ENCODE results near the gene BMF. TPM values are rescaled to one million over a fixed set of nuclear protein-coding genes. Genes with fewer than 3 reads are reported as not detected.
"Not testable (repeated sequence)": the region's sequence is repeated elsewhere in the genome, so short reads cannot be mapped to it uniquely, and the experiment has no call there.

BMF gene
- total RNA-seq, 3 donors from 2014 or later, result 8.2 to 24.4 (median 9.3) TPM

DNA sequence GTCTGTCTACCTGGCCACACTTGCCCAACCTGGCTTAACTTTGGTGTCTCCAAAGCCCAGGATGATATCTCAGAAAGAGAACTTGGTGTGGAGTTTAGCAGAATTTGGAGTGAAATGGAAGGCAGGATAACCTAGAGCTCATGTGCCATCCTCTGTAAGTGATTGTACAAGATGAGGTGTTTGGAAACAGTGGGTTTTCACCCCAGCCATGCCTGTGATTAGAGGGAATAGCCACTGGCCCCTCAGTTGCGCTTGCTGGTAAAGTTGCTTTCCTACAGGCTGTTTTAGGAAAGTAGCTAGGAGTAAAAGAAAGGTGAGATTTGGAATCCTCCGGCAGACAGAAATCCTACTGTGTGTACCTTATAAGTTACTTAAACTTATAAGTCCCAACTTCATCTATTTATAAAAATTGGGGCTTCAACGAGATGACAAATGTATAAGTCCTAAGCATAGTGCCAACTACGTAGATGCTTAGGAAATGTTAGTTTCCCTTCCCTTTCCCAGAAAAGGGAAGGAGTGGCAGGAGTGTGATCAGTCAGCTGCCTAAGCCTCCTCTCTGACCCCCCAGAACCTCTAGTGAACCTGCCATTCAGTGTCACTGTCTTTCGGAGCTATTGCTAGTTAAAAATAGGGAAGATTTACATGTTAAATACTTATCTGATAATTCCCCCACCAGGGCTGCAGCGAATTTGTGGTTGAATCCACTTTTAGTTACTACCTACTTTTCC is 13.4 kb upstream of the BMF start:
- Histone ChIP-seq H3K4me3 (no peak overlapping the region), H3K27ac (no peak overlapping the region), H3K9me3 (no peaks in the 10 kb centered on the region), H3K27me3 (no peaks in the 10 kb centered on the region), H3K36me3 (no peaks in the 10 kb centered on the region), H3K4me1 (no peaks in the 10 kb centered on the region)
- TF ChIP-seq POLR2A (IDR thresholded peaks at IDR 0.05) (no peak), POLR2AphosphoS5 (IDR thresholded peaks at IDR 0.05) (no peak)
- TF ChIP-seq, protein P1, sequence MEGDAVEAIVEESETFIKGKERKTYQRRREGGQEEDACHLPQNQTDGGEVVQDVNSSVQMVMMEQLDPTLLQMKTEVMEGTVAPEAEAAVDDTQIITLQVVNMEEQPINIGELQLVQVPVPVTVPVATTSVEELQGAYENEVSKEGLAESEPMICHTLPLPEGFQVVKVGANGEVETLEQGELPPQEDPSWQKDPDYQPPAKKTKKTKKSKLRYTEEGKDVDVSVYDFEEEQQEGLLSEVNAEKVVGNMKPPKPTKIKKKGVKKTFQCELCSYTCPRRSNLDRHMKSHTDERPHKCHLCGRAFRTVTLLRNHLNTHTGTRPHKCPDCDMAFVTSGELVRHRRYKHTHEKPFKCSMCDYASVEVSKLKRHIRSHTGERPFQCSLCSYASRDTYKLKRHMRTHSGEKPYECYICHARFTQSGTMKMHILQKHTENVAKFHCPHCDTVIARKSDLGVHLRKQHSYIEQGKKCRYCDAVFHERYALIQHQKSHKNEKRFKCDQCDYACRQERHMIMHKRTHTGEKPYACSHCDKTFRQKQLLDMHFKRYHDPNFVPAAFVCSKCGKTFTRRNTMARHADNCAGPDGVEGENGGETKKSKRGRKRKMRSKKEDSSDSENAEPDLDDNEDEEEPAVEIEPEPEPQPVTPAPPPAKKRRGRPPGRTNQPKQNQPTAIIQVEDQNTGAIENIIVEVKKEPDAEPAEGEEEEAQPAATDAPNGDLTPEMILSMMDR (IDR thresholded peaks at IDR 0.05), result no peak
- intact Hi-C loops (cut with DNase I; ENCODE audit: low total_unique reads), result no loop called here
- DNase-seq (ENCODE audit: low spot score in 2 of 2), result no peak

DNA sequence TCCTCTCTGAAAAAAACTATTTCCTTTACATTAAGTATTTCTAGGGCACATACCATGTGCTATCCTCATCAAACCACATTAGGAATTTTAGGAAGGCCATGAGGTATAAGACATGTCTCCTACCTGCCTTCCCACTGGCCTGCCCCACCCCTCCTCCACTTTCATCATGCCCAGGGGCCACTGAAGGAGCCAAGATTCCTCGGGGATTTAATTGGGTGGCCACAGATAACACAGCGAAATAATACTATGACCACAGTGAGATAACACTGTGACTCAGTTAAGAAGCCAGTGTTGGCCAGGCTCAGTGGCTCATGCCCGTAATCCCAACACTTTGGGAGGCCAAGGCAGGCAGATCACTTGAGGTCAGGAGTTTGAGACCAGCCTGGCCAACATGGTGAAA is 9.8 kb upstream of the BMF start:
- TF ChIP-seq, protein P1 (IDR thresholded peaks at IDR 0.05), result no peak
- TF ChIP-seq POLR2A (IDR thresholded peaks at IDR 0.05) (no peak), POLR2AphosphoS5 (IDR thresholded peaks at IDR 0.05) (no peak)
- intact Hi-C loops (cut with DNase I; ENCODE audit: low total_unique reads), result no loop called here
- no peak for DNase-seq (ENCODE audit: low spot score in 2 of 2)
- Histone ChIP-seq H3K9me3 (no peaks in the 10 kb centered on the region), H3K27me3 (no peaks in the 10 kb centered on the region), H3K4me1 (no peaks in the 10 kb centered on the region), H3K27ac (no peak overlapping the region), H3K4me3 (no peak overlapping the region), H3K36me3 (no peaks in the 10 kb centered on the region)

DNA sequence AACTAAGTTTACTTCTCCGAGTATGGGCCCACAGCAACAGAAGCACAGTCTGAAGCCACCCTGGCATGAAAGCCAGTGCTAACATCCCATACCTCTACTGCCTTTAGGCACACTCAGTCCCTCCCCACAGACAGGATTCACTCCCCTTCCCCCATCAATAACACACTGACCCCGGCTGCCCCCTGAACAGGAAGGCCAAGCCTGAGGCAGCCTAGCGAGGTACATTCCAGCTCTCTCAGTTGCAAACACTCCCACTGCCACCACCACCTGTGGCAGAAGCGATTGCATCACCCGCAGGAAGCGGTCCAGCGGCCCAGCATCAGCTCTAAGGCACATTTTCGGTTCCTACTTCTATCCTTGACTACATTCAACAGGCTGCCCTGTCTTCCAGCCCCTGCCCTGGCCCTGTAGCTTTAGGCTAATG is 7.0 kb upstream of the BMF start:
- Histone ChIP-seq H3K9me3 (no peaks in the 10 kb centered on the region), H3K36me3 (no peaks in the 10 kb centered on the region), H3K27ac (peak overlapping the region; percentile 13 to 68), H3K27me3 (no peaks in the 10 kb centered on the region), H3K4me1 (no peaks in the 10 kb centered on the region), H3K4me3 (no peak overlapping the region)
- DNase-seq (ENCODE audit: low spot score in 2 of 2), result peak; percentile 74 to 84
- intact Hi-C loops (cut with DNase I; ENCODE audit: low total_unique reads), result no loop called here
- TF ChIP-seq POLR2AphosphoS5 (IDR thresholded peaks at IDR 0.05), result peak in 2 of 3 donors; percentile 36 to 45
- TF ChIP-seq, protein P1 (IDR thresholded peaks at IDR 0.05), result no peak

DNA sequence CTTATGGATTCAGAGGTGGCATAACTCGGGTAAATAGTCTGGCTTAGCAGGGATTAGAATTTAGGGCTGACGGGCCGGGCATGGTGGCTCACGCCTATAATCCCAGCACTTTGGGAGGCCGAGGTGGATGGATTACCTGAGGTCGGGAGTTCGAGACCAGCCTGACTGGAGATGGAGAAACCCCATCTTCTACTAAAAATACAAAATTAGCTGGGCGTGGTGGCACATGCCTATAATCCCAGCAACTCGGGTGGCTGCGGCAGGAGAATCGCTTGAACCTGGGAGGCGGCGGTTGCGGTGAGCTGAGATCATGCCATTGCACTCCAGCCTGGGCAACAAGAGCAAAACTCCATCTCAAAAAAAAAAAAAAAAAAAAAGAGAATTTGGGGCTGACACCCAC is 6.4 kb upstream of the BMF start:
- H3K27ac ChIP-seq, result peak overlapping the region in 1 of 2 donors; percentile 68
- H3K27me3 ChIP-seq; intact Hi-C loops (cut with DNase I; ENCODE audit: low total_unique reads); H3K4me3 ChIP-seq; H3K9me3 ChIP-seq; DNase-seq (ENCODE audit: low spot score in 2 of 2); H3K36me3 ChIP-seq; H3K4me1 ChIP-seq: not testable (repeated sequence)

DNA sequence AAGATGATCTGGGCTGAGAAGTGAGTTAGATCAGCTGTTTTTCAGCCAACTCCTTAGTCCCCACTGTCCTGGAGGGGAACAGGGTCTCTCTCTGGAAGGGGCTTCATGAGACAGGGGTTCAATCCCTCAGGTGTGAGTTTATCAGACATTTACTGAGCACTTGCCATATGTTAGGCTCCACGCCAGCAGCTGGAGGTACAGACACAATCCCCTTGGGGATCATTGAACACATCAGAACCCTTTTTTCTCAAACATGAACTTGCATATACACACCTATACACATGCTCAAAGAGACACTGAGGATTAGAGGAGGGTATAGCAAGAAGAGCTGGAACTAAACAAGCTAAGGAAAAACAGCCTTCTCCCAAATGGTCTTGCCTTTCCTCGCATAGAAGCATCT is 5.5 kb upstream of the BMF start:
- intact Hi-C loops (cut with DNase I; ENCODE audit: low total_unique reads), result no loop called here
- Histone ChIP-seq H3K36me3 (no peaks in the 10 kb centered on the region), H3K4me1 (no peaks in the 10 kb centered on the region), H3K27ac (no peak overlapping the region), H3K9me3 (no peaks in the 10 kb centered on the region), H3K4me3 (no peak overlapping the region), H3K27me3 (no peaks in the 10 kb centered on the region)
- TF ChIP-seq POLR2AphosphoS5 (IDR thresholded peaks at IDR 0.05), result no peak
- TF ChIP-seq, protein P1 (IDR thresholded peaks at IDR 0.05), result no peak
- no peak for TF ChIP-seq POLR2A (IDR thresholded peaks at IDR 0.05)
- no peak for DNase-seq (ENCODE audit: low spot score in 2 of 2)

Measured in breast epithelium (tissue), 4 donors.